Neural cell (in vitro differentiated cells): ENCODE results near the gene MTHFD1. TPM values are rescaled to one million over a fixed set of nuclear protein-coding genes. Genes with fewer than 3 reads are reported as not detected.

Experiments used
- polyA plus RNA-seq: library from polyadenylated mRNA; depleted of rRNA; stranded (reverse); fragments of >200 nt; gene quantifications from 2 replicates; pipeline ENCODE4 v1.2.3, GENCODE V29; 2014
- small RNA-seq, 3 experiments: library from RNA; depleted of rRNA; stranded (forward); fragments of <200 nt; gene quantifications; one replicate each; pipeline ENCODE3, GENCODE V24; 2012

The MTHFD1 gene
- polyA plus RNA-seq, 1 donor from 2014 or later = 5.4 TPM

Small RNAs within 50 kb of the gene (small RNA-seq; reads per million reads assigned to genes)
- 0 reads per million in 3 experiments for gene AL161756.2

Other genes starting within 250 kb of the MTHFD1 start
- gene ESR2, start 94.0 kb upstream of the MTHFD1 start, polyA plus RNA-seq = 0.35 and 1.3 TPM in 2 replicates
- gene AKAP5, start 77.1 kb downstream of the MTHFD1 start, polyA plus RNA-seq = 1.8 and 2.6 TPM in 2 replicates
- 5.3 TPM in 2 replicates for gene ZBTB25, start 115.5 kb downstream of the MTHFD1 start, polyA plus RNA-seq
- 22.5 and 24.8 TPM in 2 replicates for gene ZBTB1, start 116.4 kb downstream of the MTHFD1 start, polyA plus RNA-seq
- 0.25 TPM in 1 of 2 replicates, not detected in the other for gene HSPA2, start 152.4 kb downstream of the MTHFD1 start, polyA plus RNA-seq
- not detected in 2 replicates for gene PPP1R36, start 161.6 kb downstream of the MTHFD1 start, polyA plus RNA-seq